ENCODE data around the gene PLIN4. TPM values are rescaled to one million over a fixed set of nuclear protein-coding genes. Genes with fewer than 3 reads are reported as not detected.

The PLIN4 gene
- total and polyA plus RNA-seq, 10 of the 15 experiments (the other 5 are each of a cell fraction or from before 2014, with no cell fraction given), result 0.01 to 0.11 (median 0.05) TPM; not detected in 2

GRCh38 chr19:4457654-4458395 is 60.5 kb downstream of the PLIN4 start, which contains the start of gene UBXN6 (continued):
- TF ChIP-seq BCL3 (IDR thresholded peaks at IDR 0.05; ENCODE audit: borderline replicate concordance, insufficient read depth, low read depth, low read length, poor library complexity, severe bottlenecking) (no peak), RCOR1 (conservative IDR thresholded peaks at IDR 0.05; ENCODE audit: low read depth, low read length) (no peak), PAX8 (IDR thresholded peaks at IDR 0.05) (no peak), ZNF592 (IDR thresholded peaks at IDR 0.05) (no peak), SKIL (IDR thresholded peaks at IDR 0.05; ENCODE audit: low read depth, poor library complexity, severe bottlenecking) (no peak), E2F4 (IDR thresholded peaks at IDR 0.05; ENCODE audit: low read depth, low read length) (no peak), KAT2A (conservative IDR thresholded peaks at IDR 0.05; ENCODE audit: control insufficient read depth, low read depth, low read length) (no peak), SUPT20H (IDR thresholded peaks at IDR 0.05; ENCODE audit: borderline replicate concordance, control insufficient read depth, low read depth, low read length) (no peak), CEBPZ (IDR thresholded peaks at IDR 0.05; ENCODE audit: low read depth, low read length) (no peak), ZNF274 (IDR thresholded peaks at IDR 0.05; ENCODE audit: insufficient read depth, insufficient read length) (no peak), ZNF217 (IDR thresholded peaks at IDR 0.05) (no peak), RELB (IDR thresholded peaks at IDR 0.05; ENCODE audit: low read depth) (no peak; the same call in 1 of the 2 replicates), POLR2AphosphoS2 (IDR thresholded peaks at IDR 0.05; ENCODE audit: low read depth, low read length) (no peak), RELA (IDR thresholded peaks at IDR 0.05; ENCODE audit: borderline replicate concordance, partially characterized antibody) (peak; percentile 89)
